AG20443 (cell line): ENCODE data around the gene ADORA2A.

Experiments used
- DNase-seq: peaks from one replicate; pipeline ENCODE4 v3.0.0; 2012; ENCODE audit warnings: low spot score, mixed read lengths

Gene ADORA2A

GRCh38 chr22:24403346-24403745 lies 24.1 kb upstream of the ADORA2A start:
- DNase-seq: no peak

GRCh38 chr22:24404561-24405275 lies 22.7 kb upstream of the ADORA2A start:
- DNase-seq: no peak

GRCh38 chr22:24405631-24406321 lies 21.6 kb upstream of the ADORA2A start:
- no peak for DNase-seq

- DNase-seq: no peak
Measured at GRCh38 chr22:24406322-24407277, 20.8 kb upstream of the ADORA2A start.

GRCh38 chr22:24407278-24407665 lies 20.1 kb upstream of the ADORA2A start:
- DNase-seq: no peak

- no peak for DNase-seq
Measured at GRCh38 chr22:24407884-24408283, 19.5 kb upstream of the ADORA2A start.

- no peak for DNase-seq
Measured at GRCh38 chr22:24408630-24409029, 18.8 kb upstream of the ADORA2A start.

GRCh38 chr22:24409707-24410106 lies 17.7 kb upstream of the ADORA2A start:
- no peak for DNase-seq

GRCh38 chr22:24410110-24410856 lies 17.1 kb upstream of the ADORA2A start:
- no peak for DNase-seq

GRCh38 chr22:24411256-24412004 lies 16.0 kb upstream of the ADORA2A start:
- DNase-seq: no peak

GRCh38 chr22:24412274-24412673 lies 15.1 kb upstream of the ADORA2A start:
- no peak for DNase-seq

GRCh38 chr22:24413271-24413670 lies 14.1 kb upstream of the ADORA2A start:
- no peak for DNase-seq

GRCh38 chr22:24413736-24414385 lies 13.5 kb upstream of the ADORA2A start:
- DNase-seq: no peak

- DNase-seq: no peak
Measured at GRCh38 chr22:24414523-24414922, 12.9 kb upstream of the ADORA2A start.

GRCh38 chr22:24414984-24415945 lies 12.1 kb upstream of the ADORA2A start:
- no peak for DNase-seq

GRCh38 chr22:24416095-24416494 lies 11.3 kb upstream of the ADORA2A start:
- DNase-seq: peak; percentile 54

- DNase-seq: no peak
Measured at GRCh38 chr22:24416611-24417010, 10.8 kb upstream of the ADORA2A start.

- DNase-seq: no peak
Measured at GRCh38 chr22:24417200-24417599, 10.2 kb upstream of the ADORA2A start.

GRCh38 chr22:24417901-24418641 lies 9.3 kb upstream of the ADORA2A start:
- no peak for DNase-seq
